ENCODE measurements around the gene DHRS11.

The DHRS11 gene

DNA sequence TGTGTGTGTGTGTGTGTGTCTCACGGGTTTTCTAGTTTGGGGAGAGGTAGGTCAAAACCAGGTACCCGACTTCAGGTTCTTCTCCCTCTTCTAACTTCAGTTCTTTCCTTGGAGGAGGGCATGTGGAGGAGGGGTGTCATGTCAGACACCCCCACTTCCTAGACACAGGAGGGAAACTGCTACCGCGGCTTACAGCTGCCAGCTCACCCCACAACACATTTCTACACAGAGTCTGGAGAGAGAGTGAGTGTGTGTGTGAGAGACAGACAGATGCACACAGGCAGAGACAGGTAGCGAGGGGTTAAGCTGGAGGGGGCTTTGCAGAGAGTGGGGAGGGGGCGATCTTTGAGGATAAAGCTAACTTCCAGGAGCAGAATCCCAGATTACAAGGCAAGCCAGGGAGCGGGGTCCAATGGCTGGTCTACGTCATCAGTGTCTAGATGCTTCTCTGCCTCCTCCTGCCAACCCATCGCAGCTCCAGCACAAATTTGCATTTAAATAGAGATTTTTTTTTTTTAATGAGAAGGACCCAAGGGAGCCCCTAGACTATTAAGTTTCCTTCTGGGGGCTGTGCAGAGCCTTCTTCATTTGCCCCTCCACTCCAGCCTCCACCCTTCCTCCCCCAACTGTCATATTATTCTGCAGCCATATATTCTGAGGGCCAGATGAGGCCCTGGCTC lies 58.6 kb downstream of the DHRS11 start:
- DNase-seq, result no peak
